Motor neuron (in vitro differentiated cells): Measurements from ENCODE around the gene GAP43. TPM values are rescaled to one million over a fixed set of nuclear protein-coding genes. Genes with fewer than 3 reads are reported as not detected.

Experiments used
- ATAC-seq, 8 experiments: fragments of 200-7000 bp; cut with Tn5 transposase; replicated peaks in 6 of 8; 2 replicates each; pipeline ENCODE4 v1.8.0; 2021; ENCODE audit warnings: mild to moderate bottlenecking in 8 of 8, moderate library complexity in 8 of 8
- H3K27ac ChIP-seq, 2 donors: fragments of 250-450 bp; sonication (Bioruptor Pico); 2 replicates each; pipeline ENCODE4 v1.9.0; 2021; ENCODE audit warnings: antibody characterized with exemption in 2 of 2, mild to moderate bottlenecking in 2 of 2, moderate library complexity in 1 of 2
- H3K4me1 ChIP-seq, 2 donors: fragments of 250-450 bp; sonication (Bioruptor Pico); replicated peaks in 1 of 2; 2 replicates each; pipeline ENCODE4 v1.6.1; 2021; ENCODE audit warnings: antibody characterized with exemption in 2 of 2, mild to moderate bottlenecking in 2 of 2, moderate library complexity in 1 of 2
- H3K4me3 ChIP-seq, 5 donors: fragments of 250-450 bp; sonication (Bioruptor Pico); 2 replicates each; pipeline ENCODE4 v1.9.0; 2021; ENCODE audit warnings: antibody characterized with exemption in 5 of 5, mild to moderate bottlenecking in 5 of 5, moderate library complexity in 4 of 5
- WGBS, 10 experiments: fragments of 450-650 bp; shearing (Covaris generic); methylation state at CpG; one replicate each; pipeline ENCODE4 v1.0.0; 2022; 5-methylcytosine and 5-hydroxymethylcytosine counted together
- in situ Hi-C, 9 experiments: fragments of 400-800 bp; cut with MboI; loops; one replicate each; pipeline ENCODE4 v1.15.0; 2021; ENCODE audit warnings: low sequenced_read_pairs in 9 of 9, low pct_unique_long_range_greater_than_20kb in 2 of 9; ENCODE audit not compliant: unreplicated experiment in 9 of 9
- total RNA-seq, 8 experiments: library from RNA; unstranded; fragments of 300-600 nt; gene quantifications; 2 replicates each; pipeline versions ENCODE4 v1.2.3 to v1.2.4, GENCODE V29; 2022

The GAP43 gene
- total RNA-seq, 8 experiments from 2014 or later: 0.36 to 813 (median 210) TPM

- H3K27ac ChIP-seq: no peak overlapping the region
- WGBS, 10 experiments: 77 to 100% (median 89%) methylated on average over 1 to 7 of the region's 7 CpGs
- no peak overlapping the region for H3K4me3 ChIP-seq
- in situ Hi-C loops: loop anchor here in 5 of 9 experiments (10.0 to 25.0 kb wide), 3 partner anchors 473 to 485 kb away; no protein-coding TSS in a partner anchor
- ATAC-seq: no peak
- H3K4me1 ChIP-seq: peaks cover 38 to 60% of the 10 kb centered on the region in 2 donors
These were observed 74.1 kb downstream of the GAP43 start for GRCh38 chr3:115697263-115698053.

GRCh38 chr3:115698851-115699591, 75.7 kb downstream of the GAP43 start:
- Histone ChIP-seq H3K4me3 (no peak overlapping the region), H3K27ac (no peak overlapping the region), H3K4me1 (peaks cover 28 to 46% of the 10 kb centered on the region in 2 donors)
- peak in 5 of 8 experiments; percentile 92 to 96 (median 94) for ATAC-seq
- in situ Hi-C loops: loop anchor here in 5 of 9 experiments (10.0 to 25.0 kb wide), 3 partner anchors 474 to 487 kb away; no protein-coding TSS in a partner anchor
- WGBS, 10 experiments: 34 to 86% (median 77%) methylated on average over 1 to 8 of the region's 8 CpGs; no CpG with 5 or more reads in 2 of the 10 experiments

- ATAC-seq: peak in 5 of 8 experiments; percentile 49 to 72 (median 71)
- H3K4me3 ChIP-seq: no peak overlapping the region
- H3K27ac ChIP-seq: peak overlapping the region in 1 of 2 donors; percentile 2
- H3K4me1 ChIP-seq: peaks cover 22 to 39% of the 10 kb centered on the region in 2 donors
- in situ Hi-C loops: loop anchor here in 5 of 9 experiments (10.0 to 25.0 kb wide), 3 partner anchors 475 to 487 kb away; no protein-coding TSS in a partner anchor
These were observed 76.4 kb downstream of the GAP43 start for GRCh38 chr3:115699706-115700105.

- ATAC-seq: no peak
- in situ Hi-C loops: no loop called here
- H3K27ac ChIP-seq: no peak overlapping the region
- WGBS, 10 experiments: 83 to 100% (median 100%) methylated on average over 1 to 2 of the region's 2 CpGs; no CpG with 5 or more reads in 2 of the 10 experiments
- peaks cover 19 to 30% of the 10 kb centered on the region in 2 donors for H3K4me1 ChIP-seq
- no peak overlapping the region for H3K4me3 ChIP-seq
These were observed 79.3 kb downstream of the GAP43 start for GRCh38 chr3:115702598-115702997.

- 15 to 100% (median 76%) methylated on average over 1 to 4 of the region's 4 CpGs for WGBS, 10 experiments
These were observed 81.5 kb downstream of the GAP43 start for GRCh38 chr3:115704661-115705338.

GRCh38 chr3:115706311-115706829, 83.1 kb downstream of the GAP43 start:
- H3K27ac ChIP-seq: no peak overlapping the region
- H3K4me3 ChIP-seq: no peak overlapping the region
- H3K4me1 ChIP-seq: peaks cover 0 to 2% of the 10 kb centered on the region in 2 donors
- in situ Hi-C loops: no loop called here
- 80 to 100% (median 94%) methylated on average over 1 to 3 of the region's 3 CpGs; no CpG with 5 or more reads in 3 of the 10 experiments for WGBS, 10 experiments
- no peak for ATAC-seq

More at GRCh38 chr3:115704661-115705338, 81.5 kb downstream of the GAP43 start:
- in situ Hi-C loops: no loop called here
- Histone ChIP-seq H3K4me3 (no peak overlapping the region), H3K27ac (no peak overlapping the region), H3K4me1 (peaks cover 5 to 16% of the 10 kb centered on the region in 2 donors)
- ATAC-seq: peak in 4 of 8 experiments; percentile 70 to 84 (median 78)

GRCh38 chr3:115708540-115708939, 85.2 kb downstream of the GAP43 start:
- WGBS, 10 experiments: 0 to 100% (median 88%) methylated on average over 1 to 2 of the region's 2 CpGs; no CpG with 5 or more reads in 3 of the 10 experiments
- ATAC-seq: no peak
- Histone ChIP-seq H3K4me3 (no peak overlapping the region), H3K27ac (no peak overlapping the region), H3K4me1 (peaks cover 0 to 14% of the 10 kb centered on the region in 2 donors)
- in situ Hi-C loops: no loop called here

- 0 to 75% (median 42%) methylated on average over 1 to 3 of the region's 3 CpGs; no CpG with 5 or more reads in 1 of the 10 experiments for WGBS, 10 experiments
- in situ Hi-C loops: no loop called here
- peak in 3 of 8 experiments; percentile 50 to 87 (median 55) for ATAC-seq
- Histone ChIP-seq H3K27ac (no peak overlapping the region), H3K4me1 (peaks cover 0 to 20% of the 10 kb centered on the region in 2 donors), H3K4me3 (no peak overlapping the region)
These were observed 85.8 kb downstream of the GAP43 start for GRCh38 chr3:115709093-115709492.

- no peak for ATAC-seq
- WGBS, 10 experiments: 34 to 100% (median 94%) methylated on average over 1 to 3 of the region's 3 CpGs
- in situ Hi-C loops: no loop called here
These were observed 86.6 kb downstream of the GAP43 start for GRCh38 chr3:115709931-115710330.

GRCh38 chr3:115710799-115711198, 87.5 kb downstream of the GAP43 start:
- WGBS, 10 experiments: 61 to 95% (median 87%) methylated on average over 1 to 2 of the region's 2 CpGs
- Histone ChIP-seq H3K4me1 (peaks cover 11 to 35% of the 10 kb centered on the region in 2 donors), H3K27ac (no peak overlapping the region), H3K4me3 (no peak overlapping the region)
- ATAC-seq: no peak
- in situ Hi-C loops: no loop called here

More at GRCh38 chr3:115709931-115710330, 86.6 kb downstream of the GAP43 start:
- Histone ChIP-seq H3K27ac (no peak overlapping the region), H3K4me1 (peaks cover 5 to 27% of the 10 kb centered on the region in 2 donors), H3K4me3 (no peak overlapping the region)

- H3K4me1 ChIP-seq: peaks cover 11 to 39% of the 10 kb centered on the region in 2 donors
- H3K4me3 ChIP-seq: no peak overlapping the region
- WGBS, 10 experiments: 0 to 9% (median 0%) methylated on average over 1 of the region's 1 CpG
- no peak overlapping the region for H3K27ac ChIP-seq
- in situ Hi-C loops: no loop called here
- ATAC-seq: peak in 4 of 8 experiments; percentile 16 to 24 (median 20)
These were observed 89.6 kb downstream of the GAP43 start for GRCh38 chr3:115712871-115713270.

GRCh38 chr3:115713284-115713683, 90.0 kb downstream of the GAP43 start:
- Histone ChIP-seq H3K4me1 (peaks cover 11 to 39% of the 10 kb centered on the region in 2 donors), H3K4me3 (no peak overlapping the region), H3K27ac (no peak overlapping the region)
- peak; percentile 19 to 97 (median 91) for ATAC-seq
- in situ Hi-C loops: no loop called here
- 11 to 80% (median 52%) methylated on average over 1 to 5 of the region's 5 CpGs; no CpG with 5 or more reads in 1 of the 10 experiments for WGBS, 10 experiments
